ENCODE results near the gene OR9Q1. TPM values are rescaled to one million over a fixed set of nuclear protein-coding genes. Genes with fewer than 3 reads are reported as not detected.

Gene OR9Q1
- total RNA-seq, 1 donor from 2014 or later: not detected

GRCh38 chr11:58097437-58097836, 73.8 kb downstream of the OR9Q1 start:
- H3K9me3 ChIP-seq: peaks cover 0 to 3% of the 10 kb centered on the region in 2 donors
- H3K4me3 ChIP-seq: no peak overlapping the region
- no peak overlapping the region for H3K27ac ChIP-seq
- no peak for TF ChIP-seq CTCF (IDR thresholded peaks at IDR 0.05)
- intact Hi-C loops (cut with DNase I): no loop called here
- H3K4me1 ChIP-seq: no peaks in the 10 kb centered on the region
- DNase-seq (ENCODE audit: low spot score in 2 of 2): no peak
- no peaks in the 10 kb centered on the region for H3K27me3 ChIP-seq
- H3K36me3 ChIP-seq: no peaks in the 10 kb centered on the region

GRCh38 chr11:58121096-58121495, 97.4 kb downstream of the OR9Q1 start:
- DNase-seq (ENCODE audit: low spot score in 2 of 2): no peak
- intact Hi-C loops (cut with DNase I): no loop called here
- Histone ChIP-seq H3K9me3 (no peaks in the 10 kb centered on the region), H3K27ac (no peak overlapping the region), H3K4me1 (no peaks in the 10 kb centered on the region), H3K36me3 (no peaks in the 10 kb centered on the region), H3K27me3 (no peaks in the 10 kb centered on the region), H3K4me3 (no peak overlapping the region)
- no peak for TF ChIP-seq CTCF (IDR thresholded peaks at IDR 0.05)

- H3K36me3 ChIP-seq: no peaks in the 10 kb centered on the region
- H3K4me3 ChIP-seq: no peak within 1 kb of the TSS
- H3K9me3 ChIP-seq: no peaks in the 10 kb centered on the region
- TF ChIP-seq CTCF (IDR thresholded peaks at IDR 0.05): no peak
- H3K27ac ChIP-seq: no peak within 1 kb of the TSS
- intact Hi-C loops (cut with DNase I): no loop called here
- H3K27me3 ChIP-seq: no peaks in the 10 kb centered on the region
- no peaks in the 10 kb centered on the region for H3K4me1 ChIP-seq
- DNase-seq (ENCODE audit: low spot score in 2 of 2): no peak
These were observed 101.8 kb downstream of the OR9Q1 start, which contains the start of gene OR9I1 for GRCh38 chr11:58125469-58125868. OR9I1 (minus strand) TSS chr11:58125530; CDS start chr11:58119444, 6,086 bp downstream.

- H3K27me3 ChIP-seq: no peaks in the 10 kb centered on the region
- H3K4me1 ChIP-seq: no peaks in the 10 kb centered on the region
- no peak for DNase-seq (ENCODE audit: low spot score in 2 of 2)
- H3K4me3 ChIP-seq: no peak overlapping the region
- intact Hi-C loops (cut with DNase I): no loop called here
- H3K27ac ChIP-seq: no peak overlapping the region
- no peaks in the 10 kb centered on the region for H3K9me3 ChIP-seq
- no peaks in the 10 kb centered on the region for H3K36me3 ChIP-seq
- TF ChIP-seq CTCF (IDR thresholded peaks at IDR 0.05): no peak
These were observed 103.7 kb downstream of the OR9Q1 start for GRCh38 chr11:58127350-58127749.

GRCh38 chr11:58133309-58134076, 109.8 kb downstream of the OR9Q1 start:
- Histone ChIP-seq H3K27me3 (no peaks in the 10 kb centered on the region), H3K4me1 (no peaks in the 10 kb centered on the region), H3K9me3 (no peaks in the 10 kb centered on the region), H3K27ac (no peak overlapping the region), H3K4me3 (no peak overlapping the region), H3K36me3 (no peaks in the 10 kb centered on the region)
- no peak for DNase-seq (ENCODE audit: low spot score in 2 of 2)
- TF ChIP-seq CTCF (IDR thresholded peaks at IDR 0.05): no peak
- intact Hi-C loops (cut with DNase I): no loop called here
